Measurements from ENCODE around the gene ADRA2B.

ADRA2B gene

DNA sequence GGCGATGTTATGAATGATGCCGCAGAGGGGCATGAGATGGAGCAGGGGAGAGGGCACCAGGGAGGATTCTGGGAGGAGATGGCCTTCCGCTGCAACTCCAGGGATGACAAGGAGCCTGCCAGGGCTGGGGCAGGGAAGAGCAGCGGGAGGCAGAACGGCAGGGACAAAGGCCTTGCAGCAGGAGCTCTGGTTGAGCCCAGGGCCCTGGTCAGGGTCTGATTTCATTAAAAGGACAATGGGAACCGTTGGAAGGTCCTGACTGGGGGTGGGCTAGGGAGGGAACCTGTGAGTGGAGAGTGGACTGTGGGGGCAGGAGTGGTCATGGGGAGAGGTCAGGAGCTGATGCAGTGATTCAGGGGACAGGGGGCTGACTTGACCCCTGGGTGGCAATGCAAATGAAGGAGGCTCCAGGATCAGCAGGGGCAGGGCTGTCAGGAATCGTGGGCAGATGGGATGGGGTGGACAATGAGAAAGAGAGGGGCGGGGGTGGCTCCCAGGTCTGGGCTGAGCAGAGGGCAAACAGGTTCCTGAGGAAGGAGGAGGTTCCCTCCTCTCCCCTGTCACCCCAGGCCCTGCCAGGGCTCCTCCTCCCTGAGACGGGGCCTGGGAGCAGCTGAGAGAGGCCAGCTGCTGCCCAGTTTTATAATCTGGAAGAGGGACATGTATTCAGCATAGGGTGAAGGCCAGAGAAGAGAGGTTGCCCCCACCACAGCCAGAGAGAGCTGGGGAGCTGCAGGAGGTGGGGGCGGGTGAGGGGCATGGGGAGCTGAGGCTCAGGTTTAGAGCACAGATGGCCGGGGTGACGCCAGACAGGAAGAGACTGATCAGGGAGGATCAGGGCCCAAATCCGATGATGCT, 36.2 kb upstream of the ADRA2B start:
- no peak for TF ChIP-seq TAF1 (IDR thresholded peaks at IDR 0.05; ENCODE audit: borderline replicate concordance, insufficient read depth, low read length)
- TF ChIP-seq POLR2AphosphoS5 (IDR thresholded peaks at IDR 0.05; ENCODE audit: low read depth, low read length) = no peak
- no peak for TF ChIP-seq FOXP2 (optimal IDR thresholded peaks at IDR 0.05; ENCODE audit: borderline replicate concordance, extremely low read depth, extremely low read length, insufficient read depth)
- no peak for TF ChIP-seq SIN3A (IDR thresholded peaks at IDR 0.05; ENCODE audit: borderline replicate concordance, insufficient read depth, low read length)
- TF ChIP-seq, protein P1, sequence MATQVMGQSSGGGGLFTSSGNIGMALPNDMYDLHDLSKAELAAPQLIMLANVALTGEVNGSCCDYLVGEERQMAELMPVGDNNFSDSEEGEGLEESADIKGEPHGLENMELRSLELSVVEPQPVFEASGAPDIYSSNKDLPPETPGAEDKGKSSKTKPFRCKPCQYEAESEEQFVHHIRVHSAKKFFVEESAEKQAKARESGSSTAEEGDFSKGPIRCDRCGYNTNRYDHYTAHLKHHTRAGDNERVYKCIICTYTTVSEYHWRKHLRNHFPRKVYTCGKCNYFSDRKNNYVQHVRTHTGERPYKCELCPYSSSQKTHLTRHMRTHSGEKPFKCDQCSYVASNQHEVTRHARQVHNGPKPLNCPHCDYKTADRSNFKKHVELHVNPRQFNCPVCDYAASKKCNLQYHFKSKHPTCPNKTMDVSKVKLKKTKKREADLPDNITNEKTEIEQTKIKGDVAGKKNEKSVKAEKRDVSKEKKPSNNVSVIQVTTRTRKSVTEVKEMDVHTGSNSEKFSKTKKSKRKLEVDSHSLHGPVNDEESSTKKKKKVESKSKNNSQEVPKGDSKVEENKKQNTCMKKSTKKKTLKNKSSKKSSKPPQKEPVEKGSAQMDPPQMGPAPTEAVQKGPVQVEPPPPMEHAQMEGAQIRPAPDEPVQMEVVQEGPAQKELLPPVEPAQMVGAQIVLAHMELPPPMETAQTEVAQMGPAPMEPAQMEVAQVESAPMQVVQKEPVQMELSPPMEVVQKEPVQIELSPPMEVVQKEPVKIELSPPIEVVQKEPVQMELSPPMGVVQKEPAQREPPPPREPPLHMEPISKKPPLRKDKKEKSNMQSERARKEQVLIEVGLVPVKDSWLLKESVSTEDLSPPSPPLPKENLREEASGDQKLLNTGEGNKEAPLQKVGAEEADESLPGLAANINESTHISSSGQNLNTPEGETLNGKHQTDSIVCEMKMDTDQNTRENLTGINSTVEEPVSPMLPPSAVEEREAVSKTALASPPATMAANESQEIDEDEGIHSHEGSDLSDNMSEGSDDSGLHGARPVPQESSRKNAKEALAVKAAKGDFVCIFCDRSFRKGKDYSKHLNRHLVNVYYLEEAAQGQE (IDR thresholded peaks at IDR 0.05; ENCODE audit: insufficient read depth in 1 of 2, low read depth in 2 of 2, low read length in 2 of 2) = no peak

DNA sequence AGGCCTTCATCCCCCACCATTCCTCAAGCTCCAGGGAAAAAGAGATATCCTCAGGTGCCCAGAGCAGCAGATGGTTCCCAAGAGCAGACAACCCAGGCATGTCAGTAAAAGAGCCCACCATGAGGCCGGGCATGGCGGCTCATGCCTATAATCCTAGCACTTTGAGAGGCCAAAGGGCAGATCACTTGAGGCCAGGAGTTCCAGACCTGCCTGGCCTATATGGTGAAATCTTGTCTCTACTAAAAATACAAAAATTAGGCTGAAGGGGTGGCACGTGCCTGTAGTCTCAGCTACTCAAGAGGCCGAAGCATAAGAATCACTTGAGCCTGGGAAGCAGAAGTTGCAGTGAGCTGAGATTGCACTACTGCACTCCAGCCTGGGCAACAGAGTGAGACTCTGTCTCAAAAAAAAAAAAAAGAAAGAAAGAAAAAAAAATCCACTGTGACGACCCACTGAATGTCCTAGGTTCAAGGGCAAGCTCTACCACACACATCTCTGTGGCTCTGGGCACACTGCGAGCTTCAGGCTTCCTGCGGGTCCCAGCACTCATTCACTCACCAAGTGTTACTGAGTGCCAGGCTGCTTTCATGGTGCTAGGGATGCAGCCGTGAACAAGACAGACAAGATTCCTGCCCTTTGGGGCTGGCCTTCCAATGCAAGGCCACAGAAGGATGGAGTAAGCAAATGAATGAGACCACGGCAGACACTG, 35.4 kb upstream of the ADRA2B start:
- TF ChIP-seq TAF1 (IDR thresholded peaks at IDR 0.05; ENCODE audit: borderline replicate concordance, insufficient read depth, low read length) (no peak), POLR2AphosphoS5 (IDR thresholded peaks at IDR 0.05; ENCODE audit: low read depth, low read length) (no peak), SIN3A (IDR thresholded peaks at IDR 0.05; ENCODE audit: borderline replicate concordance, insufficient read depth, low read length) (no peak)
- TF ChIP-seq, protein P1 (IDR thresholded peaks at IDR 0.05; ENCODE audit: insufficient read depth in 1 of 2, low read depth in 2 of 2, low read length in 2 of 2) = no peak

DNA sequence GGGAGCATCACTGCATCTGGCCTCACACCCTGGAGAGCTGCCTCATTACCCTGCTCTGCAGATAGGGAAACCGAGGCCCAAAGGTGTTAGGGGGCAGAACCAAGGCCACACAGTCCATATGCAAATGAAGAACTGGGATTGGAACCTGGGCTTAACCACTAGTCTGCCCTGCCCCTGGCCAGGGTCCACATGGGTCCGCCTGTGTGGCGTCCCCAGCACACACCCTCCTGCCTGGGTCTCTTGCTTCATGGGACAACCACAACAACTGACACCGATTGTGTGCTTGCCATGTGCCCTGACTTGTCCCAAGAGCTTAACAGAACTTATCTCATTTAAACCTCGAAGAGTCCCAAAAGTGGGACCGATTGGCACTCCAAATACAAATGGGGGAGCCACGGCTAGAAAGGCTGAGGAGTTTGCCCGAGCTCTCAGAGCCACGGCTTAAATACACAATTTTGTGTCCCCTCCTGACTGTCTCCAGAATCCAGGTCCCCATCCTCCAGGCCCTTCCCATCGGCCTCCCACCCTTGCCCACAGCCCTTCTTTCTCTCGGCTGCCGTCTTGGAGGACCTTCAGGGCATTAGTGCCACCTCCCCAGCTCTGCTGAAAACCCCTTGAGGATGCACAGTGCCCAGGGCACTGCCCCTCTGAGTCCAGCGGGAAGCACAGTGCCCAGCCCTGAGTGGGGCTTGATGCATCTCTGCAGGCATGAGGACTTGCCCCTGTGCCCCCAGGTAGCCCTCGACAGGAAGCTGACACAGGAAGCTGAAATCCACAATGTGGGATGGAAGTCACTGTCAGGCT, 34.6 kb upstream of the ADRA2B start:
- TF ChIP-seq SIN3A (IDR thresholded peaks at IDR 0.05; ENCODE audit: borderline replicate concordance, insufficient read depth, low read length) (no peak), POLR2AphosphoS5 (IDR thresholded peaks at IDR 0.05; ENCODE audit: low read depth, low read length) (no peak), FOXP2 (optimal IDR thresholded peaks at IDR 0.05; ENCODE audit: borderline replicate concordance, extremely low read depth, extremely low read length, insufficient read depth) (no peak)

DNA sequence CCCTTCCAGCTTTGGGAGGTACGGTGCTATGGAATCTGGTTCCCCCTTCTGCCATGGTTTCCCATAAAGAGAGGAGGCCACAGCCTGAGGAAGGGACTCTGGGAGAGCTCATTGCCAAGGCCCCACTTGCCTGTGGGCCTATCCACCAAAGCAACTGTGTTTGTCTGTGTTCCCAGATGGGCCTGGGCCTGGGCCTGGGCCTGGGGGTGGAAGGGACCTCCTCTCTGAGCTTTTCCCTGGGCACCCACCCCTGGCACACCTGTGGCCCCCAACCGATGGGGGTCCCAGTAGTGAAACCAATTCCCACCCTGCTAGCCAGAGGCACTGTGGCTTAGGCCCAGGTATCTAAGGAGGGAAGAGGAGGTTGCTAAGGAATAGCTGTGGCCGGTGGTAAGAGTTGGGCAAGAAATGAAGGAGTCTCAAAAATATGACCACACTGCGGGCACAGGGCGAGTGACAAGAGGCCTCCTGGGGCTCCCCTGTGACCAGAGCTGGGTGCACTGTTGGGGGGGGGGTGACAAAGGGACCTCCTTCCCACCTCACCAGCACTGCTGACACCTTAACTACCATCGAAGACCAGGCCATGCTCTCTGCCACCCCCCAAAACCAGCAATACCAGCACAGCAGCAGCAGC, 33.8 kb upstream of the ADRA2B start:
- TF ChIP-seq TAF1 (IDR thresholded peaks at IDR 0.05; ENCODE audit: borderline replicate concordance, insufficient read depth, low read length) = no peak

DNA sequence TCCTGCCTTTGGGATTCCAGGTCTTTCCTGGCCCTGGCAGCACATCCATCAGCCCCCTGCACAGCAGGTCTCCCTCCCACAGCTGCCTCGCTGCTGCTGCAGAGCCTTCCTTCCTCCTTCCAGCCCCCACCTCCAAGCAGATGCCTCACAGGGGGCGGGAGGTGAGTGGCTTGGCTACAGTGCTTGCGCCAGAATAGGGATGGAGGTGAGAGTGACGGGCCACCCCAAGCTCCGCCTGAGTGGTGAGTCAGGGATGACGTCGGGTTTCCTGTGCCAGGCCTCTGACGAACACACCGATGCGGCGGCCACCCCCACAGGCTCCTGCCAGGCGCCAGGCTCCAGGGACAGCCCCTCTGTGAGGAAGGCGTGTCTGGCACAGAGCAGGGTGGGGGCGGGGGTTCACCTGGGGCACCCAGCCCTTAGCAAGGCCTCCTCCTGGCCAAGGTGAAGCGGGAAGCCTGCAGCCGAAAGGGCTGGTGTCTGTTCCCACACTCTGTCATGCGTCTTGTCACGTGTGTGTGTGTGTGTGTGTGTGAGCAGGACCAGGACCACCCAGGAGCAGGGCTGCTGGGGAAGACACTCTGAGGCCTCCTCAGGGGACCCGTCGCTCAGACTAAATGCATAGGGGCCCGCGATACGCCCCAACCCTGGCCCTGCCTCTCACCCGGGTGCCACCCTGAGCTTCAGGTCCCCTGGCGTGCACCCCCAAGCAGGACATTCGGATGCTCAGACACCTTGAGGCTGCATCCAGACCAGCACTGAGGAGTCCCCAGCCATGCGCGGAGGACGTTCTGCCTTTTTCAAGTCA, 32.2 kb upstream of the ADRA2B start:
- TF ChIP-seq TAF1 (IDR thresholded peaks at IDR 0.05; ENCODE audit: borderline replicate concordance, insufficient read depth, low read length) (no peak), POLR2AphosphoS5 (IDR thresholded peaks at IDR 0.05; ENCODE audit: low read depth, low read length) (no peak), FOXP2 (optimal IDR thresholded peaks at IDR 0.05; ENCODE audit: borderline replicate concordance, extremely low read depth, extremely low read length, insufficient read depth) (no peak), SIN3A (IDR thresholded peaks at IDR 0.05; ENCODE audit: borderline replicate concordance, insufficient read depth, low read length) (no peak)
- TF ChIP-seq, protein P1 (IDR thresholded peaks at IDR 0.05; ENCODE audit: insufficient read depth in 1 of 2, low read depth in 2 of 2, low read length in 2 of 2) = no peak

All from PFSK-1 (cell line).